ENCODE measurements around the gene MACIR.

The MACIR gene

DNA sequence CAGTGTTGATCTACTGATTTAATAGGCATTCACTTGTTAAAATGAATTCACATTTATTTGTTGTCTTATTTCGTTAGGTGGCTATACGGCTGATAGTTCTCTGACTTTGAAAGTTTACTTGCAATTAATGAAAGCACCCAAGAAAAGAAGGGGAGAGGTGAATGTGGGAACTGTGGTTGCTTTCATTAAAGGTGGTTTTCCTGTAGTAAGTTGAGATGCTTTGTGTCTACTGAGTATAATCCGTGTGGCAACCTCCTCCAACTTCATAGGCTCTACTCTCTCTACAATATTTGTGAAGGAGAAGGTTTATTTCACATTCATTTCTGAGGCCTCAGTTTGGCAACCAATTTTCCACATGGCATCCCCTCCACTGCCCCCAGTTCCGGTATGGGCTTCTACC is 12.8 kb upstream of the MACIR start:
- no peak for DNase-seq (ENCODE audit: extremely low read depth, low read depth)
- TF ChIP-seq CTCF (IDR thresholded peaks at IDR 0.05; ENCODE audit: low read depth, low read length), result no peak

DNA sequence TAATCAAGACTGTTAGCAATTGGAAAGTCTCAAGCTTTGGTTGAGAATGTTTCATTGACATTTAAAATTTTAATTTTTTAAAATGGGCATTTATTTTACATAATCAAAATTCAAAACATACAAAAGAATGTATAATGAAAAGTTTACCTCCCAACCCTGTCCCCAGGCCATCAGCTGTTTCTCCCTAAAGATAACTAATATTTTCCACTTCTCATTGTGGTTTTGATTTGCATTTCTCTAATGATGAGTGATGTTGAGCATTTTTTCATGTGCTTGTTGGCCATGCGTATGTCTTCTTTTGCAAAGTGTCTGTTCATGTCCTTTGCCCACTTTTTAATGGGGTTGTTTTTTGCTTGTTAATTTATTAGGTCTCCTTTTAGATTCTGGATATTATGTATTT is 11.4 kb upstream of the MACIR start:
- no peak for TF ChIP-seq CTCF (IDR thresholded peaks at IDR 0.05; ENCODE audit: low read depth, low read length)

DNA sequence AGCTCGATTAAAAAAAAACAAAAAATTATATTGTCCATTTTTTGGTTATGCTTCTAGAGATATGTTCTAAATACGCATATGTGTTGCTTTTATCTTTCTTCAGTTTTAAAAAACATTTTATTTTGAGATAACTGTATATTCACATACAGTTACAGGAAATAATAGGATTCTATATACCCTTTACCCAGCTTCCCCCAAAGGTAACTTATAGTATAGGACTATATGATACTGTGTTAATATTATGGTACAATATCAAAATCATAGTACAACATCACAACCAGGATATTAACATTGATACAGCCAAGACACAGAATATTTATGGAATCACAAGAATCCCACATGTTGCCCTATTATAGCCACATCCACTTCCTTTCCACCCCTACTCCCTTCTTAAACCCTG is 9.5 kb upstream of the MACIR start:
- no peak for DNase-seq (ENCODE audit: extremely low read depth, low read depth)
- TF ChIP-seq CTCF (IDR thresholded peaks at IDR 0.05; ENCODE audit: low read depth, low read length), result no peak

More for the DNA sequence above, 11.4 kb upstream of the MACIR start:
- DNase-seq (ENCODE audit: extremely low read depth, low read depth), result no peak

- no peak for TF ChIP-seq CTCF (IDR thresholded peaks at IDR 0.05; ENCODE audit: low read depth, low read length)
- DNase-seq (ENCODE audit: extremely low read depth, low read depth), result no peak
Observed at GRCh38 chr5:103254921-103255320, 3.6 kb upstream of the MACIR start.

DNA sequence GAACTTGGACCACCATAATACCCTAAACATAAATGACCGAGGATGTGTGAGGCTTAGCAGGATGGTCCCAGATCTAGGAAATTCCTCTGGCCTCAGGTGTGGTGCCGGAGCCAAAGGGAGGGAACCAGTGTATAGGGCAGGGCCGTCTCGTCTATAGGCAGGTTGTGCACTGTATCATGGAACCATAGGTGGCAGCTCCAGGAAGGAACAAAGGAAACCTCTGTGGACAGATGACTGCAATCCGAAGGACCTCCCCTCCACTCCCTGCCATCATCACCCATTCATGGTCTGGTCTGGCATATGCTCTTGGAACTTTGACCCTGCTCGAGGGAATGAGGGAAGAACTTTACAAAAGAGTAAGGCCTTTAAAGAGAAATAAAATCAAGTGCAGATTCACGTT is 2.9 kb upstream of the MACIR start:
- DNase-seq (ENCODE audit: extremely low read depth, low read depth), result no peak
- TF ChIP-seq CTCF (IDR thresholded peaks at IDR 0.05; ENCODE audit: low read depth, low read length), result no peak

DNA sequence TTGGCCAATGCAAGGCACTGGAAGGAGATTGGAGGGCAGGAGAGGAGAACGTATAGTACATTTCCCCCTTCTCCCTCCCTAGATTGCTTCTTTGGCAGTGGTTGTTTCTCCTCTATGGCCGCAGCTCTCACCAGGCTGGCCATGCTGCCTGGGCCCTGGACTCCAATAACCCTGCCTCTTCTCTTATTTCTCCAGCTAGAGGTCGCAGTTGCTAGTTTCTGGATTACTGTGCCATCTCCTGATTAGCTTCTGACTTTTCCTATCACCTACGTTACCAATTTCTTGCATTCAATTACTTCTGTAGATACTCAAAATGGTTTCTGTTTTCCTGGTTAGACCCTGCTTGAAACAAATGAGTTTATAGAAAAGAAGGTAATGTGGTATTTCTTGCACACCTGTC is 2.4 kb upstream of the MACIR start:
- no peak for TF ChIP-seq CTCF (IDR thresholded peaks at IDR 0.05; ENCODE audit: low read depth, low read length)
- DNase-seq (ENCODE audit: extremely low read depth, low read depth), result no peak

GRCh38 chr5:103258957-103259704 is 568 bp downstream of the MACIR start:
- no peak; the same call in 1 of the 2 replicates for TF ChIP-seq CTCF (IDR thresholded peaks at IDR 0.05; ENCODE audit: low read depth, low read length)
- no peak for DNase-seq (ENCODE audit: extremely low read depth, low read depth)

All from AG09319 (cell line).